Measurements from ENCODE around the gene PMEL. TPM values are rescaled to one million over a fixed set of nuclear protein-coding genes. Genes with fewer than 3 reads are reported as not detected.
A peak's percentile ranks its signal among the peaks of the same experiment; 100 is the strongest.

The PMEL gene
- total and polyA plus RNA-seq, 2 of the 4 experiments (the other 2 are of a cell fraction): 1.4 to 5.8 TPM

- Histone ChIP-seq H4K8ac (ENCODE audit: low read depth in 2 of 2, low read length in 2 of 2) (peak overlapping the region in 1 of 2 experiments; percentile 48; a peak in 1 of 4 replicates), H3K9me3 (ENCODE audit: control insufficient read depth, insufficient read depth, low read length) (no peaks in the 10 kb centered on the region), H4K20me1 (ENCODE audit: insufficient read depth, low read length) (peaks cover 15% of the 10 kb centered on the region; the same call in 1 of the 2 replicates), H3K79me1 (ENCODE audit: low read depth in 1 of 2, low read length in 2 of 2) (peaks cover 12 to 65% of the 10 kb centered on the region in 2 experiments; a peak in 3 of 4 replicates), H3K4ac (ENCODE audit: low read depth, low read length) (peak overlapping the region; percentile 73), H3K14ac (replicated peaks; ENCODE audit: low read depth, low read length) (peak overlapping the region; percentile 88), H3K18ac (ENCODE audit: low read depth, low read length) (peak overlapping the region; percentile 10; the same call in 1 of the 2 replicates), H3K27ac (ENCODE audit: insufficient read depth, low read length) (peak overlapping the region; percentile 64), H2BK20ac (ENCODE audit: low read depth, low read length) (no peak overlapping the region), H2BK120ac (ENCODE audit: low read depth, low read length) (no peak overlapping the region), H3K9me1 (ENCODE audit: insufficient read depth, low read length) (peaks cover 5% of the 10 kb centered on the region; the same call in 1 of the 2 replicates), H4K5ac (ENCODE audit: low read depth, low read length) (peak overlapping the region; percentile 13; the same call in 1 of the 2 replicates), H3K23ac (ENCODE audit: low read depth, low read length) (peak overlapping the region; percentile 83), H2AK9ac (replicated peaks; ENCODE audit: low read depth, low read length, poor library complexity) (peak overlapping the region; percentile 98), H2BK5ac (ENCODE audit: low read depth, low read length, poor library complexity, severe bottlenecking) (peak overlapping the region; percentile 78), H2BK15ac (ENCODE audit: low read depth, low read length) (no peak overlapping the region), H3K4me3 (ENCODE audit: insufficient read depth, low read depth, low read length) (peak overlapping the region; percentile 70), H3K27me3 (ENCODE audit: control insufficient read depth, insufficient read depth, low read length) (no peaks in the 10 kb centered on the region), H3K4me1 (ENCODE audit: control insufficient read depth, insufficient read depth, low read length) (peaks cover 5% of the 10 kb centered on the region), H3K4me2 (ENCODE audit: low read depth, low read length) (peak overlapping the region; percentile 82), H2AFZ (replicated peaks; ENCODE audit: low read length, poor library complexity) (peak overlapping the region; percentile 89), H2AK5ac (ENCODE audit: low read depth, low read length) (peak overlapping the region; percentile 9), H3K36me3 (ENCODE audit: control insufficient read depth, insufficient read depth, low read length) (peaks cover 5% of the 10 kb centered on the region), H3K9ac (ENCODE audit: low read depth, low read length) (peak overlapping the region; percentile 63), H3K56ac (ENCODE audit: extremely low read depth, insufficient read depth, low read length) (peak overlapping the region; percentile 67), H4K91ac (ENCODE audit: insufficient read depth, low read depth, low read length) (peak overlapping the region; percentile 59; the same call in 1 of the 2 replicates)
- no TSS peak for BruUV-seq (replicated peaks)
- DNase-seq (peak; percentile 45), ATAC-seq (ENCODE audit: low read depth) (peak; percentile 40)
- POLR2A ChIA-PET (ENCODE audit: unreplicated experiment): interaction anchor here (1.0 to 1.2 kb wide), 3 partner anchors 8 to 69 kb away, joined by 3 to 13 read pairs (median 4); no protein-coding TSS in a partner anchor
- dilution Hi-C loops (cut with HindIII; ENCODE audit: low sequenced_read_pairs, unreplicated experiment): no loop called here
- in situ Hi-C loops (cut with MboI; ENCODE audit: low sequenced_read_pairs): no loop called here
- TF ChIP-seq CHD1 (IDR thresholded peaks at IDR 0.05; ENCODE audit: low read depth, low read length): no peak
- no peak for TF ChIP-seq MXI1 (IDR thresholded peaks at IDR 0.05; ENCODE audit: borderline replicate concordance, low read depth, low read length)
- no peak for TF ChIP-seq NFE2L2 (IDR thresholded peaks at IDR 0.05; ENCODE audit: low read depth, low read length)
- no peak for TF ChIP-seq USF2 (IDR thresholded peaks at IDR 0.05; ENCODE audit: low read depth, low read length)
- TF ChIP-seq MAFK (IDR thresholded peaks at IDR 0.05; ENCODE audit: low read depth, low read length): no peak
- TF ChIP-seq RAD21 (IDR thresholded peaks at IDR 0.05; ENCODE audit: low read length): no peak
- no peak for TF ChIP-seq SMC3 (IDR thresholded peaks at IDR 0.05; ENCODE audit: low read depth, low read length)
- TF ChIP-seq RFX5 (IDR thresholded peaks at IDR 0.05; ENCODE audit: low read depth, low read length): no peak
- no peak for TF ChIP-seq FOS (IDR thresholded peaks at IDR 0.05; ENCODE audit: low read depth, low read length)
- no peak for TF ChIP-seq POLR2A (IDR thresholded peaks at IDR 0.05; ENCODE audit: low read depth, low read length)
- TF ChIP-seq CEBPB (IDR thresholded peaks at IDR 0.05; ENCODE audit: low read depth, low read length): no peak
- CTCF ChIA-PET: interaction anchor here (0.8 to 0.9 kb wide), 2 partner anchors 10 to 236 kb away, joined by 3 to 4 read pairs; no protein-coding TSS in a partner anchor
- intact Hi-C loops (cut with micrococcal nuclease): no loop called here
- 0% methylated on average over 11 of the region's 15 CpGs; no CpG with 5 or more reads in 1 of the 2 experiments for WGBS, 2 experiments (ENCODE audit: extremely low coverage in 2 of 2, insufficient read length in 1 of 2)
These were observed 8.5 kb upstream of the PMEL start for GRCh38 chr12:55974308-55974730.

Measured in IMR-90 (cell line).